HG02840 (cell line): ENCODE measurements around the gene MTR.
"Not testable (repeated sequence)": the region's sequence is repeated elsewhere in the genome, so short reads cannot be mapped to it uniquely, and the experiment has no call there.

ENCODE experiments used
- ATAC-seq: cut with Tn5 transposase; IDR thresholded peaks from one replicate; pipeline ENCODE4 v1.9.1; 2021; ENCODE audit warnings: mild to moderate bottlenecking, moderate library complexity, moderate number of reproducible peaks; ENCODE audit not compliant: unreplicated experiment, low FRiP score

The MTR gene

GRCh38 chr1:236829085-236829484, 34.0 kb downstream of the MTR start:
- no peak for ATAC-seq

- ATAC-seq: no peak
Observed at GRCh38 chr1:236830116-236830515, 35.0 kb downstream of the MTR start.

GRCh38 chr1:236830560-236830959, 35.5 kb downstream of the MTR start:
- no peak for ATAC-seq

- ATAC-seq: no peak
Observed at GRCh38 chr1:236833575-236833974, 38.5 kb downstream of the MTR start.

GRCh38 chr1:236834876-236835275, 39.8 kb downstream of the MTR start:
- ATAC-seq: no peak

- ATAC-seq: no peak
Observed at GRCh38 chr1:236835491-236835890, 40.4 kb downstream of the MTR start.

- no peak for ATAC-seq
Observed at GRCh38 chr1:236836157-236836556, 41.1 kb downstream of the MTR start.

GRCh38 chr1:236837115-236837514, 42.0 kb downstream of the MTR start:
- ATAC-seq: no peak

GRCh38 chr1:236837897-236838296, 42.8 kb downstream of the MTR start:
- ATAC-seq: no peak

- ATAC-seq: no peak
Observed at GRCh38 chr1:236841341-236841740, 46.2 kb downstream of the MTR start.

- no peak for ATAC-seq
Observed at GRCh38 chr1:236844499-236845271, 49.6 kb downstream of the MTR start.

GRCh38 chr1:236845830-236846229, 50.7 kb downstream of the MTR start:
- no peak for ATAC-seq

- no peak for ATAC-seq
Observed at GRCh38 chr1:236848274-236848923, 53.3 kb downstream of the MTR start.

- ATAC-seq: no peak
Observed at GRCh38 chr1:236850077-236850979, 55.2 kb downstream of the MTR start.

- ATAC-seq: no peak
Observed at GRCh38 chr1:236851871-236852270, 56.8 kb downstream of the MTR start.

GRCh38 chr1:236853921-236854604, 59.0 kb downstream of the MTR start:
- no peak for ATAC-seq

GRCh38 chr1:236854605-236854983, 59.5 kb downstream of the MTR start:
- no peak for ATAC-seq

- ATAC-seq: not testable (repeated sequence)
Observed at GRCh38 chr1:236856649-236857048, 61.6 kb downstream of the MTR start.

GRCh38 chr1:236858165-236858564, 63.1 kb downstream of the MTR start:
- ATAC-seq: no peak

GRCh38 chr1:236860101-236860500, 65.0 kb downstream of the MTR start:
- no peak for ATAC-seq

GRCh38 chr1:236860674-236861073, 65.6 kb downstream of the MTR start:
- no peak for ATAC-seq
